Measurements from ENCODE around the gene CSRP2.

CSRP2 gene

GRCh38 chr12:76863005-76863670 lies 15.7 kb downstream of the CSRP2 start:
- DNase-seq (ENCODE audit: insufficient read length, low spot score) (no peak), FAIRE-seq (no peak)
- no peak for TF ChIP-seq POLR2A (IDR thresholded peaks at IDR 0.05; ENCODE audit: low read depth, low read length)

DNA sequence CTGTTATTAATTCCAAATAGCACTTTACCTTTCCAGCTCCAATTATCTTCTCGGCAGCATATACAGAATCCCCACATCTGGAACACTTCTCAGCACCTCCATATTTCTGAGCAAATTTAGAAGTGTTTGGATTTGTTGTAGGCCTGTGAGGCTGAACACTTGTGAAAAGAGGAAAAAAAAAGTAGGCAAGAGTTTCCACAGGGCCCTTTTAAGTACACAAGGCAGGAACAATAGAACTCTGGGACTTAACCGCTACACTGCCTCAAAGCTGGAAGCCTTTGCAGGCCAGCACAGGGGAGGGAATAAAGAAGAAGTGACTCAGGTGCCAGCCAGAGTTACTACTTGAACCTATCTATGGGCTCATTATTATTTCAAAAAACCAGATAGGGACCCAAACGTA lies 18.6 kb downstream of the CSRP2 start:
- no peak for DNase-seq (ENCODE audit: insufficient read length, low spot score)
- TF ChIP-seq POLR2A (IDR thresholded peaks at IDR 0.05; ENCODE audit: low read depth, low read length): no peak
- no peak for FAIRE-seq

- FAIRE-seq: no peak
Observed at GRCh38 chr12:76859611-76860010, 19.2 kb downstream of the CSRP2 start.

DNA sequence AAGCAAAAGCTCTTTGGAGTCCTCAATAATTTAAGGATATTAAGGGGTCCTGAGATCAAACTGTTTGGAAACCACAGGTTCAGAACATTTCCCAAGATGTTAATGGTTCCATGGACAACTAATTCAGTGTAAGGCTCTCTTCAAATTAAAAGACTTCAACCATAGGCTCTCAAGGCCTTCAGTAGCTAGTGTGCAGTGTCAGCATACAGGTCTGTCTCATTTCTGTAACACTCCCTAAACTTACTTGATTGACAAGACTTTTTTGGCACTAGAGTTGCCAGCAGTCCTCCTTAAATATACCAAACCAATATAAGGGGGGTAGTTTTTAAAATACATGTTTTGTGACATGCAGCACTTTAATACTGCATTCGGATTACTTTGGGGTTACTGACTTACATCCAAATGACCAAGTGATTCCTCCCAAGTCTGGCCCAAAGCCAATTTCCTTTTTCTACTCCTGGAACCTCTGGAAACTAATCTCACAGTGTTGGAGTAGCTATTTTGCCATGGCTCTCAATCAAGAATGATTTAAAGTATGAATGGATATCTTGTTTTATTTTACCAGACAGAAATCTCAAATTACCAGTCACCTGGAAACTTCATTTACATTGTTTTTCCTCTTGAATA lies 22.7 kb downstream of the CSRP2 start:
- FAIRE-seq (no peak), DNase-seq (ENCODE audit: insufficient read length, low spot score) (no peak)
- no peak for TF ChIP-seq POLR2A (IDR thresholded peaks at IDR 0.05; ENCODE audit: low read depth, low read length)

More at GRCh38 chr12:76859611-76860010, 19.2 kb downstream of the CSRP2 start:
- no peak for DNase-seq (ENCODE audit: insufficient read length, low spot score)
- TF ChIP-seq POLR2A (IDR thresholded peaks at IDR 0.05; ENCODE audit: low read depth, low read length): no peak

DNA sequence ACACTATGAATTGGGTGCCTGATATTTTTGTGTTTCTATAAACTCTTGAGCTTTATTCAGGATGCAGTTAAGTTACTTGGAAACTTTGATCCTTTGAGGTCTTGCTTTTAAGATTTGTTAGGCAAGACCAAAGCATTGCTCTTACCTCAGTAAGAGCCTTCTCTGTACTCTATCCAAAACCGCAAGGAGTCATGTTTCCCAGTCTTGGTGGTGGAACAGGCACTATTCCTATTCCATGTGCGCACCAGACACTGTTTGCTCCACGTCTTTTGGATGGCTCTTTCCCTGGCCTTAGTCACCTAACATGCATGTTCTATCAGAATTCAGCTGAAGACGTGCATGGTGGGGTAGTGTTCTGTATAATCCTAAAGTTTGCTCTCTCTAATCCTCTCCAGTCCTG lies 23.5 kb downstream of the CSRP2 start:
- DNase-seq (ENCODE audit: insufficient read length, low spot score) (no peak), FAIRE-seq (no peak)
- no peak for TF ChIP-seq POLR2A (IDR thresholded peaks at IDR 0.05; ENCODE audit: low read depth, low read length)

DNA sequence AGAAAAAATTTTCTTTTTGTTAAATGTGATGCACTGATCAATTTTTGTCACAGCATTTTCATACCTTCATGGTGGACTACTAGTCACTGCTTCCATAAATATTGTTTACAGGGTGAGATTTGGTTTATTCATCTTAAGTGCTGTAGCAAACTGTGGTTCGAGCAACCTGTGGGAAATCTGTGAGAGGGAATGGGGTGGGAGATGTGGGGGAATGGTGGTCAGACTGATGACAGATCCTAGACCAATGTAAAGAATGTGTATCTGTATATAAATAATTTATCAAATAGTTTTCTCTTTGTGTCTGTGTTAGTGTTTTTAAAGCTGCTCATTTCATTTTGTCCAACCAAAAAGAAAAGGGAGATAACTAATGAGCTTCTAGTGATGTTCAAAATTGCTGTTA lies 26.7 kb downstream of the CSRP2 start:
- no peak for TF ChIP-seq POLR2A (IDR thresholded peaks at IDR 0.05; ENCODE audit: low read depth, low read length)
- FAIRE-seq: no peak
- no peak for DNase-seq (ENCODE audit: insufficient read length, low spot score)

GRCh38 chr12:76848132-76848531 lies 30.7 kb downstream of the CSRP2 start:
- FAIRE-seq: no peak
- no peak for TF ChIP-seq POLR2A (IDR thresholded peaks at IDR 0.05; ENCODE audit: low read depth, low read length)
- no peak for DNase-seq (ENCODE audit: insufficient read length, low spot score)

- FAIRE-seq: no peak
- DNase-seq (ENCODE audit: insufficient read length, low spot score): no peak
- TF ChIP-seq POLR2A (IDR thresholded peaks at IDR 0.05; ENCODE audit: low read depth, low read length): no peak
Observed at GRCh38 chr12:76847260-76847659, 31.6 kb downstream of the CSRP2 start.

- no peak for DNase-seq (ENCODE audit: insufficient read length, low spot score)
- TF ChIP-seq POLR2A (IDR thresholded peaks at IDR 0.05; ENCODE audit: low read depth, low read length): no peak
- no peak for FAIRE-seq
Observed at GRCh38 chr12:76836633-76837032, 42.2 kb downstream of the CSRP2 start.

- peak; percentile 76 for FAIRE-seq
- DNase-seq (ENCODE audit: insufficient read length, low spot score): no peak
- no peak for TF ChIP-seq POLR2A (IDR thresholded peaks at IDR 0.05; ENCODE audit: low read depth, low read length)
Observed at GRCh38 chr12:76830436-76830835, 48.4 kb downstream of the CSRP2 start.

DNA sequence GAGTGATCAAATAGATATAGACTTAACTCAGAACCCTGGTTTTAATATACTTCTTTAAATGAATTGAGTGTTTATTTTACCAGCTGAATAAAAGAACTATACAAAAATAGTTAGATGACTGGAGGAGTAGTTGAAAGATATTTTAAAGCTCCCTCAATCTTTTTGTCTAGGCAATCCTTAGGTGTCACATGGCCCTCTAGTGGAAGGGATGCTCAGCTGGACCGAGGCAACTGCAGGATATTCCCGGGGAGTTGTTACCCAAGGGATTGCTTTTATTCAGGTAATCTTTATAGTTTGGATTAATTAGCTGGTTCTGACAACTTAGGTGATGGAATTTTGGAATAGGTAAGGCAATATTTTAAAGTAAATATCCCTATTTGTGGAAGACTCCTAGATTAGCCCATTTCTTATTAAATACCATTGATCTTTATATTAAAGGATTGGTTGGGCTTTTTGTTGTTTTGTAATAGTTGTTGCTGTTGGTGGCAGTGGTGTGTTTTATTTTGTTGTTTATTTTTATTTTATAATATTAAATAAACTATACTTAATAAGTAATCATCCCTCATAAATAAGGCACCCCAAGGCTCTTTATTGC lies 57.8 kb downstream of the CSRP2 start:
- DNase-seq (ENCODE audit: insufficient read length, low spot score) (peak; percentile 4), FAIRE-seq (peak; percentile 65)
- TF ChIP-seq POLR2A (IDR thresholded peaks at IDR 0.05; ENCODE audit: low read depth, low read length): no peak

- DNase-seq (ENCODE audit: insufficient read length, low spot score): no peak
- no peak for TF ChIP-seq POLR2A (IDR thresholded peaks at IDR 0.05; ENCODE audit: low read depth, low read length)
- FAIRE-seq: no peak
Observed at GRCh38 chr12:76813972-76814371, 64.8 kb downstream of the CSRP2 start.

DNA sequence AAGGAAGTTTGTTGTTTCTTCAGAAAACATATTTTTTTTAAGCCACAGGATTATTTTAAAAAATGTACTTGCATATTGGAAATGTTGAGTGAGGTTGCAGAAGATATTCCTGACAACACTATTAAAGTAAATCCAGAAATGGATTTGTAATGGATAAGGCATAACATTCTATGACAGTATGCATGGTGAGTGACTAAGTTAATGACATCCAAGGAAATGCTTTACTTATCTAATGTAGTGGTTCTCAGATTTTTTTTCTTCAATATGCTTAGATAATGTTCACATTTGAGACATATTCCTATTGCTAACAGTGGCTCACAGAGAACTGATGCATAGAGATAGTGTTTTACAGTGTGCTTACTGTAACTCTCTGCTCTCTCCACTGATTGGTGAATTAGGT lies 65.6 kb downstream of the CSRP2 start:
- no peak for FAIRE-seq
- no peak for DNase-seq (ENCODE audit: insufficient read length, low spot score)
- no peak for TF ChIP-seq POLR2A (IDR thresholded peaks at IDR 0.05; ENCODE audit: low read depth, low read length)

DNA sequence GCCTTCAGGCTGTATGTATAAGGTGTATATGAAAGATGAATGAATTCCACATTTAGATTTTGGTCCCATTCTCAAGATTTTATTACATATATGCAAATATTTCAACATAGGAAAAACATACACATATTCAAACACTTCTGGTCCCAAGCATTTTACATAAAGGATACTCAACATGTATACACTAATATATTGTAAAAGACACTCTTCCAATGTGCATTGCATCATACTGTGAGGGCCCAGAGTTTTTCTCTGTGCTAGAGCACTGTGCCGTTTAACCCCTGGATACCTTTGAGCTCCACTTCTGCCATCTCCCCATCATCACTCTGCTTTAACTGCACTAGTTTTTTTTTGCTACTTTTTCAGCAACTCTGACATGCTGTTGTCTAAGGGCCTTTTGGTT lies 66.8 kb downstream of the CSRP2 start:
- no peak for TF ChIP-seq POLR2A (IDR thresholded peaks at IDR 0.05; ENCODE audit: low read depth, low read length)
- no peak for FAIRE-seq
- no peak for DNase-seq (ENCODE audit: insufficient read length, low spot score)

All from H54 (cell line).